Measurements from ENCODE around the gene ARID3C.
A peak's percentile ranks its signal among the peaks of the same experiment; 100 is the strongest.
"Not testable (repeated sequence)": the region's sequence is repeated elsewhere in the genome, so short reads cannot be mapped to it uniquely, and the experiment has no call there.

Gene ARID3C

DNA sequence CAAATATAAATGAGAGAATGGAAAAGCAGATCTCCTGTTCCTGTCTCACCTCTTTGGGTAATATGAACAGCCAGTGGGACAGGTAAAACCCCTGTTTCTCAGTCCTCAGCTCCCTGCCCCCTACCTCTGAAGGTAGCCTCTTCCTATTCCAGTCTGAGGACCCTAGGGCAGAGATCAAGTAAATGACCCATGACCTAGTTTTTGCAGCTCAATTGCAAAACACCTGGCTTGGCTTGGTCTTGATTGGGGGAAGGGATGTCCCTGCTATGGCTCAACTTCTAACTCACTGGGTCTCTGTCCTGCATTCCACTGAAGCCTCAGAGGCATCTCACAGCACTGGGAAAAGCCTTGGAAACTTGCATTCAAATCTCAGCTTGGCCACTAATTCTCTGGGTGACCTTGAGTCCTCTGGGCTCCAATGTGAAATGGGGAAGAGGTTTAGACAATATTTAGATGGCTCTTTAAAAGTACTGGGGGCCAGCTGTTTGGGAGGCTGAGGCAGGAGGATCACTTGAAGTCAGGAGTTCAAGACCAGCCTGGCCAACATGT is 16.0 kb upstream of the ARID3C start:
- TF ChIP-seq, protein P1, sequence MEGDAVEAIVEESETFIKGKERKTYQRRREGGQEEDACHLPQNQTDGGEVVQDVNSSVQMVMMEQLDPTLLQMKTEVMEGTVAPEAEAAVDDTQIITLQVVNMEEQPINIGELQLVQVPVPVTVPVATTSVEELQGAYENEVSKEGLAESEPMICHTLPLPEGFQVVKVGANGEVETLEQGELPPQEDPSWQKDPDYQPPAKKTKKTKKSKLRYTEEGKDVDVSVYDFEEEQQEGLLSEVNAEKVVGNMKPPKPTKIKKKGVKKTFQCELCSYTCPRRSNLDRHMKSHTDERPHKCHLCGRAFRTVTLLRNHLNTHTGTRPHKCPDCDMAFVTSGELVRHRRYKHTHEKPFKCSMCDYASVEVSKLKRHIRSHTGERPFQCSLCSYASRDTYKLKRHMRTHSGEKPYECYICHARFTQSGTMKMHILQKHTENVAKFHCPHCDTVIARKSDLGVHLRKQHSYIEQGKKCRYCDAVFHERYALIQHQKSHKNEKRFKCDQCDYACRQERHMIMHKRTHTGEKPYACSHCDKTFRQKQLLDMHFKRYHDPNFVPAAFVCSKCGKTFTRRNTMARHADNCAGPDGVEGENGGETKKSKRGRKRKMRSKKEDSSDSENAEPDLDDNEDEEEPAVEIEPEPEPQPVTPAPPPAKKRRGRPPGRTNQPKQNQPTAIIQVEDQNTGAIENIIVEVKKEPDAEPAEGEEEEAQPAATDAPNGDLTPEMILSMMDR (IDR thresholded peaks at IDR 0.05; ENCODE audit: low read depth, low read length) = no peak
- no peak for DNase-seq (ENCODE audit: extremely low read depth, low read depth)

DNA sequence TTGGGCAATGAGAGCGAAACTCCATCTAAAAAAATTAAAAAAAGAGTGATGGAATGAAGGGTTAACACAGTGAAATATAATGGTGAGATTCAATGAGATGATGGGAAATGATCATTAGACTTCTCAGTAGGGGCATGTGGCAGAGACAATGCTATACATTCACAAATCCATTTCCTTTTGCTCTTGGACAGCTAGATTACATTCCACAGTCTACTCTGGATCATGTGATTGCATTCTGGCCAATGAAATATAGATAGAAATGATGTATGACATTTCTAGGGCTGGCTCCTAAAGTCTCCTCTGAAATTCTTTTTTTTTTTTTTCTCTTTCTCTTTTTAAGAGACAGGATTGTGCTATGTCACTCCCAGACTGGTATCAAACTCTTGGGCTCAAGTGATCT is 13.8 kb upstream of the ARID3C start:
- TF ChIP-seq, protein P1 (IDR thresholded peaks at IDR 0.05; ENCODE audit: low read depth, low read length) = no peak
- DNase-seq (ENCODE audit: extremely low read depth, low read depth) = no peak

DNA sequence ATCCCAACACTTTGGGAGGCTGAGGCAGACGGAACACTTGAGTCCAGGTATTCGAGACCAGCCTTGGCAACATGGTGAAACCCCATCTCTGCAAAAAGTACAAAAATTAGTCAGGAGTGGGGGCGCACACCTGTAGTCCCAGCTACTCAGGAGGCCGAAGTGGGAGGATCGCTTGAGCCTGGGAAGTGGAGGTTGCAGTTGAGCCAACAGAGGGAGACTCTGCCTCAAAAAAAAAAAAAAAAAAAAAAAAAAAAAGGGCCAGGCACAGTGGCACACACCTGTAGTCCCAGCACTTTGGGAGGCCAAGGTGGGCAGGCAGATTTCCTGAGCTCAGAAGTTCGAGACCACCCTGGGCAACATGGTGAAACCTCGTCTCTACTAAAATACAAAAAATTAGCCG is 10.5 kb upstream of the ARID3C start:
- DNase-seq (ENCODE audit: extremely low read depth, low read depth) = not testable (repeated sequence)

DNA sequence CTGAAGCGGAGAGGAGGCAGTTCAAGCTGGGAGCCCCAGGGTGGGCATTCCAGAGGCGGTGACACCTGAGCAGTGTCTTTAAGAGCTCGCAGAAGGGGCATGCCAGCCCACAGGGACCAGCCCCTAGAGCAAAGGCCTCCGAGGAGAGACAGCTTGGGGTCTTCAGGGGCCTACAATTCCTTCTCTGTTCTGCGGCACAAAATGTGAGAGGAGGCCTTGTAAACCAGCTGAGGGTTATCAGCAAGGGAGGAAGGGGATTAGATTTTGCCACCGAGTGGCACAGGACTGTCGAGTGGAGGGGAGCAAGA is 9.2 kb upstream of the ARID3C start:
- no peak for DNase-seq (ENCODE audit: extremely low read depth, low read depth)
- TF ChIP-seq, protein P1 (IDR thresholded peaks at IDR 0.05; ENCODE audit: low read depth, low read length) = no peak

DNA sequence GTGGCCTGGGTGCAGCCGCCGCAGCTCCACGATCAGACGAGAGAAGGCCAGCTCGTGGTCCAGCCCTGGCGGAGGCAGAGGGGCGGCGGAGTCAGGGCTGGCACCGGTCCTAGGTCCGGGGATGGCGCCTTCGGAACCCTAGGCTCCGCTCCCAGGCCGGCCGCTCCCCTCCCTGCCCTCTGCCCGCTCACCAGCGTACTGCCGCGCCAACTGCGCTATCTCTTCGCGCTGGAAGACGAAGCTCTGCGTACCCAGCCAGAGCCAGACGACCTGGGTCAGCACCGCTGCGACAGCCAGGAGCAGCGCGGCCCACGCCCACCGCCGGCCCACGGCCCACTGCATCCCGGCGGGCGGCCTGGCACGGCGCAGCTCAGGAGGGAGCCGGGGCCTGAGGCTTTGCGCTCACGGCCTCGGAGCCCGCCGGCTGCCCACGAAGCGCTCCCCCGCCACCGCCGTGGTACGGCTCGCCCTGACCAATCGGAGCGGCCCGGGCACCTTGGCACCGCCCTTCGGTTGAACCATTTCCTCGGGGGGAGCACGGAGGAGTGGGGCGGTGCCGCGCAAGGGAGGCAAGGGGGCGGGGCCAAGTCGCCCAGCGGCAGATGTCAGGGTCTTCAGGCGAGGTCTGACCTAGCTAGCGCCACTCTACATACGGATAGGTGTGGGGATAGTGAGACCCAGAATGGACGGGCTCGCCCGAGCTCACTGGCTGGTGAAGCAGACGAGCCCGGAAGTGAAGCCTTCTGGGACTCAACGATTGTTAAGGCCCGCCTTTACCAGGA is 8.7 kb upstream of the ARID3C start, which contains the start of gene SIGMAR1:
Gene SIGMAR1 (minus strand): TSS at position 432 of the 782 bp plus-strand sequence. CDS start 90 bp downstream, at position 342.
- TF ChIP-seq, protein P1 (IDR thresholded peaks at IDR 0.05; ENCODE audit: low read depth, low read length) = no peak
- DNase-seq (ENCODE audit: extremely low read depth, low read depth) = peak; percentile 84

DNA sequence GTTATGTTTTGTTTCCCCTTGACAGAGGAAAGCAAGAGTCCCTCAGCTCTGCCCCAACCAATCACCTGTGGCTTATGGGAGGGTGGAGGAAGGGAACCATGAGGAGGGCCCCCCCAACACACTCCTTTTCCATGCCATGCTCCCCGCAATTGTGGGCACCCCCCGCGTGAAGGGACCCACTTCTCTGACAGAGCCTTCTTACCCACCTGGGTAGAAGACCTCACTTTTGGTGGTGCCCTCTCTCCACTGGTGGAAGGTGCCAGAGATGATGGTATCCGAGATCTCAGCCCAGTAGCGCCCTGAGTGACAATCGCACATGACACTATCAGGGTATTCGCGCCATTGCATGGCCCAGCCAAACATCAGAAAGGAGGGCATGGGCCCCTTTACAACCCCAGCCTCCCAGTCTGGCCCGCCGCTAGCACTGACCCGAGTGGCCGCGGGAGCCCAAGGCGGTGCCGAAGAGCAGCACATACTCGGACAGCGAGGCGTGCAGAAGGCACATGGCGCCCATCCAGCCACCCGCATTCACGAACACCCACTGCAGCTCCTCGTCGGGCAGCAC is 8.0 kb upstream of the ARID3C start:
- TF ChIP-seq, protein P1 (IDR thresholded peaks at IDR 0.05; ENCODE audit: low read depth, low read length) = no peak
- DNase-seq (ENCODE audit: extremely low read depth, low read depth) = no peak

DNA sequence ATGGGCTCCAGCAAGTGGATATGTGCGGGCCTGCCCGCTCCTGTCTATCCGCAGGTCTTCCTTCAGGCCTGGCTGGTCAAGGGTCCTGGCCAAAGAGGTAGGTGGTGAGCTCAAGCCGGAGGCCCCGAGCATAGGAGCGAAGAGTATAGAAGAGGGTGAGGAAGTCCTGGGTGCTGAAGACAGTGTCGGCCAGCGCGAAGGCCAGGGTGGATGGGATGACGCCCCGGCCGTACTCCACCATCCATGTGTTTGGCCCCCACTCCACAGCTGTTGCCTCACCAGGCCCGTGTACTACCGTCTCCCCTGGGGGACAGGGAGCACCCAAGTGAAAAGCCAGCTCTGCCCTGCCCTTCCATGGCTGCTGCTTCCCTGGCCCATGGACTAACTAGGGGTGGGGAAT is 6.7 kb upstream of the ARID3C start:
- DNase-seq (ENCODE audit: extremely low read depth, low read depth) = no peak
- TF ChIP-seq, protein P1 (IDR thresholded peaks at IDR 0.05; ENCODE audit: low read depth, low read length) = no peak

All from AG09319 (cell line).